Measurements from ENCODE around the gene UBR4.

The UBR4 gene

GRCh38 chr1:19036041-19036812 lies 173.8 kb downstream of the UBR4 start:
- DNase-seq (ENCODE audit: extremely low read depth, low read depth), result no peak

GRCh38 chr1:19035377-19036040 lies 174.6 kb downstream of the UBR4 start:
- DNase-seq (ENCODE audit: extremely low read depth, low read depth), result no peak
- no peak for TF ChIP-seq CTCF (IDR thresholded peaks at IDR 0.05; ENCODE audit: low read depth, low read length)

More at GRCh38 chr1:19036041-19036812, 173.8 kb downstream of the UBR4 start:
- no peak for TF ChIP-seq CTCF (IDR thresholded peaks at IDR 0.05; ENCODE audit: low read depth, low read length)

GRCh38 chr1:19034721-19035120 lies 175.3 kb downstream of the UBR4 start:
- DNase-seq (ENCODE audit: extremely low read depth, low read depth), result no peak
- TF ChIP-seq CTCF (IDR thresholded peaks at IDR 0.05; ENCODE audit: low read depth, low read length), result no peak

- no peak for TF ChIP-seq CTCF (IDR thresholded peaks at IDR 0.05; ENCODE audit: low read depth, low read length)
- DNase-seq (ENCODE audit: extremely low read depth, low read depth), result no peak
Measured at GRCh38 chr1:19033926-19034680, 176.0 kb downstream of the UBR4 start.

GRCh38 chr1:19033515-19033839 lies 176.6 kb downstream of the UBR4 start:
- no peak for TF ChIP-seq CTCF (IDR thresholded peaks at IDR 0.05; ENCODE audit: low read depth, low read length)
- no peak for DNase-seq (ENCODE audit: extremely low read depth, low read depth)

- TF ChIP-seq CTCF (IDR thresholded peaks at IDR 0.05; ENCODE audit: low read depth, low read length), result no peak
- no peak for DNase-seq (ENCODE audit: extremely low read depth, low read depth)
Measured at GRCh38 chr1:19032701-19033514, 177.2 kb downstream of the UBR4 start.

Data from AG09319 (cell line).